Measurements from ENCODE around the gene LPIN1.
A peak's percentile ranks its signal among the peaks of the same experiment; 100 is the strongest.
"Not testable (repeated sequence)": the region's sequence is repeated elsewhere in the genome, so short reads cannot be mapped to it uniquely, and the experiment has no call there.

Gene LPIN1

GRCh38 chr2:11814979-11815510 is 68.6 kb downstream of the LPIN1 start:
- DNase-seq, result no peak

GRCh38 chr2:11816935-11817334 is 70.5 kb downstream of the LPIN1 start:
- not testable (repeated sequence) for DNase-seq

GRCh38 chr2:11819235-11819729 is 72.8 kb downstream of the LPIN1 start:
- DNase-seq, result no peak

GRCh38 chr2:11820650-11821049 is 74.2 kb downstream of the LPIN1 start:
- no peak for DNase-seq

GRCh38 chr2:11821705-11822104 is 75.3 kb downstream of the LPIN1 start:
- DNase-seq, result no peak

- DNase-seq, result not testable (repeated sequence)
Measured at GRCh38 chr2:11822359-11822745, 75.9 kb downstream of the LPIN1 start.

GRCh38 chr2:11822746-11823451 is 76.5 kb downstream of the LPIN1 start:
- no peak for DNase-seq

- no peak for DNase-seq
Measured at GRCh38 chr2:11824901-11825828, 78.7 kb downstream of the LPIN1 start.

GRCh38 chr2:11827547-11827946 is 81.1 kb downstream of the LPIN1 start:
- no peak for DNase-seq

GRCh38 chr2:11828933-11829323 is 82.5 kb downstream of the LPIN1 start:
- no peak for DNase-seq

GRCh38 chr2:11829324-11829946 is 83.0 kb downstream of the LPIN1 start:
- peak; percentile 65 to 69 for DNase-seq

- peak; percentile 53 to 62 for DNase-seq
Measured at GRCh38 chr2:11829947-11830707, 83.7 kb downstream of the LPIN1 start.

GRCh38 chr2:11830708-11831301 is 84.4 kb downstream of the LPIN1 start:
- no peak for DNase-seq

- DNase-seq, result no peak
Measured at GRCh38 chr2:11831415-11831814, 85.0 kb downstream of the LPIN1 start.

- no peak for DNase-seq
Measured at GRCh38 chr2:11832531-11832930, 86.1 kb downstream of the LPIN1 start.

- no peak for DNase-seq
Measured at GRCh38 chr2:11833601-11834000, 87.2 kb downstream of the LPIN1 start.

- DNase-seq, result no peak
Measured at GRCh38 chr2:11835403-11835802, 89.0 kb downstream of the LPIN1 start.

GRCh38 chr2:11836647-11837219 is 90.3 kb downstream of the LPIN1 start:
- DNase-seq, result no peak

GRCh38 chr2:11837875-11838734 is 91.7 kb downstream of the LPIN1 start:
- DNase-seq, result no peak

GRCh38 chr2:11839916-11840315 is 93.5 kb downstream of the LPIN1 start:
- no peak for DNase-seq

GRCh38 chr2:11842336-11842735 is 95.9 kb downstream of the LPIN1 start:
- no peak for DNase-seq
